IPS DF 19.7 (cell line): ENCODE data around the gene LRBA.

Experiments used
- DNase-seq: peaks from one replicate; pipeline ENCODE4 v3.0.0-alpha.2; 2013; ENCODE audit warnings: low read depth, low spot score

LRBA gene

GRCh38 chr4:150216726-150217125, 798.4 kb downstream of the LRBA start:
- DNase-seq, result no peak

GRCh38 chr4:150215601-150216000, 799.5 kb downstream of the LRBA start:
- DNase-seq, result no peak
